NCI-H446 (cell line): Measurements from ENCODE around the gene ZMYM4.
A peak's percentile ranks its signal among the peaks of the same experiment; 100 is the strongest.
"Not testable (repeated sequence)": the region's sequence is repeated elsewhere in the genome, so short reads cannot be mapped to it uniquely, and the experiment has no call there.

ENCODE experiments used
- DNase-seq, 2 experiments: peaks; one replicate each; lab custom pipeline; 2025; lab: John Stamatoyannopoulos, UW

ZMYM4 gene

GRCh38 chr1:35326246-35326866, 57.8 kb downstream of the ZMYM4 start:
- DNase-seq: no peak

GRCh38 chr1:35331618-35332017, 63.1 kb downstream of the ZMYM4 start:
- DNase-seq: not testable (repeated sequence)

GRCh38 chr1:35334485-35334884, 66.0 kb downstream of the ZMYM4 start:
- no peak for DNase-seq

- no peak for DNase-seq
Observed at GRCh38 chr1:35340519-35340918, 72.0 kb downstream of the ZMYM4 start.

GRCh38 chr1:35345439-35345981, 77.0 kb downstream of the ZMYM4 start:
- no peak for DNase-seq

GRCh38 chr1:35350872-35351271, 82.4 kb downstream of the ZMYM4 start:
- DNase-seq: no peak

- no peak for DNase-seq
Observed at GRCh38 chr1:35359995-35360394, 91.5 kb downstream of the ZMYM4 start.

GRCh38 chr1:35361638-35362037, 93.1 kb downstream of the ZMYM4 start:
- DNase-seq: no peak

- no peak for DNase-seq
Observed at GRCh38 chr1:35364741-35365140, 96.2 kb downstream of the ZMYM4 start.

- DNase-seq: no peak
Observed at GRCh38 chr1:35367914-35368313, 99.4 kb downstream of the ZMYM4 start.

- DNase-seq: peak; percentile 51 to 62
Observed at GRCh38 chr1:35369922-35370671, 101.6 kb downstream of the ZMYM4 start.

- DNase-seq: no peak
Observed at GRCh38 chr1:35371506-35371905, 103.0 kb downstream of the ZMYM4 start.

- DNase-seq: no peak
Observed at GRCh38 chr1:35377555-35377954, 109.0 kb downstream of the ZMYM4 start.

GRCh38 chr1:35379317-35380000, 111.0 kb downstream of the ZMYM4 start:
- no peak for DNase-seq

GRCh38 chr1:35380111-35380510, 111.6 kb downstream of the ZMYM4 start:
- not testable (repeated sequence) for DNase-seq

GRCh38 chr1:35382107-35382506, 113.6 kb downstream of the ZMYM4 start:
- DNase-seq: no peak

- no peak for DNase-seq
Observed at GRCh38 chr1:35386290-35386689, 117.8 kb downstream of the ZMYM4 start.

- no peak for DNase-seq
Observed at GRCh38 chr1:35386959-35387358, 118.5 kb downstream of the ZMYM4 start.

GRCh38 chr1:35390600-35391494, 122.3 kb downstream of the ZMYM4 start:
- DNase-seq: no peak

GRCh38 chr1:35394386-35394785, 125.9 kb downstream of the ZMYM4 start:
- DNase-seq: no peak

GRCh38 chr1:35398739-35399138, 130.2 kb downstream of the ZMYM4 start:
- no peak for DNase-seq

- DNase-seq: no peak
Observed at GRCh38 chr1:35401049-35401448, 132.5 kb downstream of the ZMYM4 start.
